Cardiac fibroblast (primary cell): ENCODE data around the gene RAB11FIP4.

Experiments used
- DNase-seq, 2 donors: peaks; one replicate each; pipeline versions ENCODE4 v3.0.0 to v3.0.0-alpha.2; 2010; ENCODE audit warnings: low read depth in 2 of 2
- H3K4me3 ChIP-seq, 2 donors: replicated peaks in 1 of 2; 1 replicate in 1 of 2; 2 replicates in 1 of 2; pipeline ENCODE4 v1.5.1; 2011; ENCODE audit warnings: low read depth in 2 of 2, low read length in 2 of 2, mild to moderate bottlenecking in 2 of 2, moderate library complexity in 1 of 2
- TF ChIP-seq, protein P1 (sequence below): IDR thresholded peaks from one replicate; pipeline ENCODE4 v1.5.1; 2011; ENCODE audit warnings: low read depth, mild to moderate bottlenecking, low read length, inconsistent platforms

The RAB11FIP4 gene

GRCh38 chr17:31366088-31366487 lies 25.4 kb upstream of the RAB11FIP4 start:
- TF ChIP-seq, protein P1, sequence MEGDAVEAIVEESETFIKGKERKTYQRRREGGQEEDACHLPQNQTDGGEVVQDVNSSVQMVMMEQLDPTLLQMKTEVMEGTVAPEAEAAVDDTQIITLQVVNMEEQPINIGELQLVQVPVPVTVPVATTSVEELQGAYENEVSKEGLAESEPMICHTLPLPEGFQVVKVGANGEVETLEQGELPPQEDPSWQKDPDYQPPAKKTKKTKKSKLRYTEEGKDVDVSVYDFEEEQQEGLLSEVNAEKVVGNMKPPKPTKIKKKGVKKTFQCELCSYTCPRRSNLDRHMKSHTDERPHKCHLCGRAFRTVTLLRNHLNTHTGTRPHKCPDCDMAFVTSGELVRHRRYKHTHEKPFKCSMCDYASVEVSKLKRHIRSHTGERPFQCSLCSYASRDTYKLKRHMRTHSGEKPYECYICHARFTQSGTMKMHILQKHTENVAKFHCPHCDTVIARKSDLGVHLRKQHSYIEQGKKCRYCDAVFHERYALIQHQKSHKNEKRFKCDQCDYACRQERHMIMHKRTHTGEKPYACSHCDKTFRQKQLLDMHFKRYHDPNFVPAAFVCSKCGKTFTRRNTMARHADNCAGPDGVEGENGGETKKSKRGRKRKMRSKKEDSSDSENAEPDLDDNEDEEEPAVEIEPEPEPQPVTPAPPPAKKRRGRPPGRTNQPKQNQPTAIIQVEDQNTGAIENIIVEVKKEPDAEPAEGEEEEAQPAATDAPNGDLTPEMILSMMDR: no peak
- DNase-seq: no peak
- H3K4me3 ChIP-seq: no peak overlapping the region

DNA sequence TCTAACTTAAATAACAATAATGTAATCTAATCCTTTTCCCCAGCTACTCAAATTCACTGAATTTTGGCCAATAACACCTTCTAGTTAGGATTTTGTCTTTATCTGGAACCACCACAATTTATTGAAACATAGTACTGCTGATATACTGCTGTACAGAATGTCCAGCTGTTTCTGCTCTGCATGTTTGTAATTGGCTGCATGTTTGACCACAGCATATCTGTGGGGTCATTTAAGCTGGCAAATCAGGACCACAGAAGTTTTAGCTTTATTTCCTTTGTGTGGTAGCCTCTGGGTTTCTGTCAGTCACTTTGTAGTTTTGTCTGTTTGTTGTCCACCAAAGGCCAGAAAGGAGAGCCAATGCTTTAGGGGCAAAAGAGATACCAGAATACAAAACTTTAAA lies 22.2 kb upstream of the RAB11FIP4 start:
- TF ChIP-seq, protein P1: no peak
- peak in 1 of 2 donors; percentile 52 for DNase-seq
- no peak overlapping the region for H3K4me3 ChIP-seq

DNA sequence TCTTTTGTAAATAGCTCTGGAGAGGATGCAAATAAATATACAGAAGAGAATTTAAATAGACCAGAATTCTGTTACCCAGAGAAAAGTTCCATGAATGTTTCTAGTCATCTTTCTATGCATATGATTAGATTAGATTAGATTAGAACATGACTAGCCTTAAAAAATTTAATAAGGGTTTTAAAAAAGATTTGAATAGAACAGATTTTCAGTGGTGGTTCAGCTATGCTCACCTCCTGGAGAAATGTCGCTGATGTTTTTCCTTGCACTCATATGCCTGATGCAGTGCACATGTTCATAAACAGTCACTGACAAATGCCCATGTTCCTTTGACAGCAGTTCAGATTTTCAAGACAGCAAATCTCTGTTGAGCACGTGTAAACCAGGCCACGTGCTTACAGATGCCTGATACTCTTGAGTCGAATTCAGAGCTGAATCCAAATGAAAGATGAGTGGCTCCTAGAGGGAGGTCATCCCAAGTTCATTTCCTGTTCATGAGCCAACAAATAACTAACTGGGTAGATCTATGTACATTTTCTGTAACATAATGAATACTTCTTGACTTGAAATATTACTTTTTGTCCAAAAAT lies 19.9 kb upstream of the RAB11FIP4 start:
- H3K4me3 ChIP-seq: no peak overlapping the region
- TF ChIP-seq, protein P1: no peak
- peak; percentile 62 to 74 for DNase-seq

- DNase-seq: peak; percentile 81 to 85
Measured at GRCh38 chr17:31373150-31374093, 18.1 kb upstream of the RAB11FIP4 start.

GRCh38 chr17:31374094-31374447 lies 17.4 kb upstream of the RAB11FIP4 start:
- no peak overlapping the region for H3K4me3 ChIP-seq

More at GRCh38 chr17:31373150-31374093, 18.1 kb upstream of the RAB11FIP4 start:
- TF ChIP-seq, protein P1: peak; percentile 64
- no peak overlapping the region for H3K4me3 ChIP-seq

GRCh38 chr17:31374503-31374902 lies 17.0 kb upstream of the RAB11FIP4 start:
- TF ChIP-seq, protein P1: no peak
- no peak for DNase-seq

More at GRCh38 chr17:31374094-31374447, 17.4 kb upstream of the RAB11FIP4 start:
- DNase-seq: no peak
- TF ChIP-seq, protein P1: no peak

More at GRCh38 chr17:31374503-31374902, 17.0 kb upstream of the RAB11FIP4 start:
- no peak overlapping the region for H3K4me3 ChIP-seq
